Parathyroid adenoma (tissue), 2 donors: ENCODE measurements around the gene GARIN3.

ENCODE experiments used
- H2AFZ ChIP-seq: fragments of 300-600 bp; sonication (generic); one replicate; pipeline ENCODE4 v1.7.0; 2017; ENCODE audit warnings: antibody characterized with exemption, mild to moderate bottlenecking
- H3K27ac ChIP-seq: fragments of 300-600 bp; sonication (generic); one replicate; pipeline ENCODE4 v1.7.0; 2017
- H3K27me3 ChIP-seq: fragments of 300-600 bp; sonication (generic); one replicate; pipeline ENCODE4 v1.7.0; 2017; ENCODE audit warnings: low read length; ENCODE audit not compliant: control insufficient read depth, insufficient read depth
- H3K36me3 ChIP-seq: fragments of 300-600 bp; sonication (generic); one replicate; pipeline ENCODE4 v1.7.0; 2017; ENCODE audit warnings: low read length; ENCODE audit not compliant: control insufficient read depth, insufficient read depth
- H3K4me1 ChIP-seq: fragments of 300-600 bp; sonication (generic); one replicate; pipeline ENCODE4 v1.7.0; 2017; ENCODE audit warnings: control low read depth
- H3K4me2 ChIP-seq: fragments of 300-600 bp; sonication (generic); one replicate; pipeline ENCODE4 v1.7.0; 2017; ENCODE audit warnings: low read length
- H3K4me3 ChIP-seq: fragments of 300-600 bp; sonication (generic); one replicate; pipeline ENCODE4 v1.7.0; 2017; ENCODE audit warnings: low read depth, low read length
- H3K79me2 ChIP-seq: fragments of 300-600 bp; sonication (generic); one replicate; pipeline ENCODE4 v1.7.0; 2017; ENCODE audit warnings: control low read depth
- H3K9ac ChIP-seq: fragments of 300-600 bp; sonication (generic); one replicate; pipeline ENCODE4 v1.7.0; 2017; ENCODE audit warnings: mild to moderate bottlenecking
- H3K9me3 ChIP-seq: fragments of 300-600 bp; sonication (generic); one replicate; pipeline ENCODE4 v1.7.0; 2017; ENCODE audit warnings: low read length; ENCODE audit not compliant: control insufficient read depth
- CTCF ChIP-seq: fragments of 300-600 bp; sonication (generic); IDR thresholded peaks from one replicate; pipeline ENCODE4 v1.7.0; 2017; ENCODE audit warnings: antibody characterized with exemption, mild to moderate bottlenecking
- donor health status: primary hyperparathyroidism.

Gene GARIN3

GRCh38 chr5:157137691-157138090, 28.4 kb downstream of the GARIN3 start:
- Histone ChIP-seq H3K27ac (no peak overlapping the region), H3K27me3 (no peaks in the 10 kb centered on the region), H3K4me3 (no peak overlapping the region), H3K36me3 (no peaks in the 10 kb centered on the region), H3K9ac (no peak overlapping the region), H2AFZ (no peak overlapping the region), H3K79me2 (no peaks in the 10 kb centered on the region), H3K4me1 (peaks cover 3% of the 10 kb centered on the region), H3K4me2 (no peak overlapping the region), H3K9me3 (no peaks in the 10 kb centered on the region)
- TF ChIP-seq CTCF: no peak

- no peaks in the 10 kb centered on the region for H3K27me3 ChIP-seq
- H2AFZ ChIP-seq: no peak overlapping the region
- no peak overlapping the region for H3K27ac ChIP-seq
- H3K36me3 ChIP-seq: no peaks in the 10 kb centered on the region
- H3K9ac ChIP-seq: no peak overlapping the region
- H3K4me2 ChIP-seq: no peak overlapping the region
- H3K79me2 ChIP-seq: no peaks in the 10 kb centered on the region
- H3K4me1 ChIP-seq: no peaks in the 10 kb centered on the region
- TF ChIP-seq CTCF: no peak
- no peaks in the 10 kb centered on the region for H3K9me3 ChIP-seq
- no peak overlapping the region for H3K4me3 ChIP-seq
Measured at GRCh38 chr5:157132281-157132612, 33.8 kb downstream of the GARIN3 start.

GRCh38 chr5:157130925-157131324, 35.1 kb downstream of the GARIN3 start:
- Histone ChIP-seq H3K4me2 (no peak overlapping the region), H3K36me3 (no peaks in the 10 kb centered on the region), H3K27ac (no peak overlapping the region), H3K79me2 (no peaks in the 10 kb centered on the region), H3K27me3 (no peaks in the 10 kb centered on the region), H3K9ac (no peak overlapping the region), H3K4me1 (no peaks in the 10 kb centered on the region), H3K4me3 (no peak overlapping the region), H3K9me3 (no peaks in the 10 kb centered on the region), H2AFZ (no peak overlapping the region)
- TF ChIP-seq CTCF: no peak

GRCh38 chr5:157121709-157122108, 44.4 kb downstream of the GARIN3 start:
- H3K27ac ChIP-seq: no peak overlapping the region
- H3K36me3 ChIP-seq: no peaks in the 10 kb centered on the region
- no peak for TF ChIP-seq CTCF
- no peak overlapping the region for H3K4me2 ChIP-seq
- H3K4me3 ChIP-seq: no peak overlapping the region
- H3K9me3 ChIP-seq: no peaks in the 10 kb centered on the region
- no peaks in the 10 kb centered on the region for H3K27me3 ChIP-seq
- no peaks in the 10 kb centered on the region for H3K4me1 ChIP-seq
- H2AFZ ChIP-seq: no peak overlapping the region
- H3K9ac ChIP-seq: no peak overlapping the region
- no peaks in the 10 kb centered on the region for H3K79me2 ChIP-seq

- H3K27ac ChIP-seq: no peak overlapping the region
- no peaks in the 10 kb centered on the region for H3K4me1 ChIP-seq
- no peaks in the 10 kb centered on the region for H3K36me3 ChIP-seq
- H2AFZ ChIP-seq: no peak overlapping the region
- H3K4me3 ChIP-seq: no peak overlapping the region
- H3K79me2 ChIP-seq: no peaks in the 10 kb centered on the region
- H3K9me3 ChIP-seq: no peaks in the 10 kb centered on the region
- no peaks in the 10 kb centered on the region for H3K27me3 ChIP-seq
- H3K9ac ChIP-seq: no peak overlapping the region
- no peak for TF ChIP-seq CTCF
- no peak overlapping the region for H3K4me2 ChIP-seq
Measured at GRCh38 chr5:157120102-157120501, 46.0 kb downstream of the GARIN3 start.
